GM19099 (cell line): Measurements from ENCODE around the gene ANK3.

Experiments used
- POLR2A ChIP-seq: IDR thresholded peaks from 3 replicates; pipeline ENCODE4 v1.6.1; 2011; ENCODE audit warnings: low read depth; ENCODE audit not compliant: insufficient read length; ENCODE audit errors: extremely low read depth

Gene ANK3

GRCh38 chr10:60389413-60390025 lies at the start of gene ANK3:
ANK3 (minus strand) TSS chr10:60389875; CDS start chr10:60389538, 337 bp downstream.
- no peak for TF ChIP-seq POLR2A

GRCh38 chr10:60434418-60435046 lies 44.9 kb upstream of the ANK3 start:
- no peak for TF ChIP-seq POLR2A

GRCh38 chr10:60433684-60434083 lies 44.0 kb upstream of the ANK3 start:
- no peak for TF ChIP-seq POLR2A

GRCh38 chr10:60430836-60431597 lies 41.3 kb upstream of the ANK3 start:
- no peak for TF ChIP-seq POLR2A

DNA sequence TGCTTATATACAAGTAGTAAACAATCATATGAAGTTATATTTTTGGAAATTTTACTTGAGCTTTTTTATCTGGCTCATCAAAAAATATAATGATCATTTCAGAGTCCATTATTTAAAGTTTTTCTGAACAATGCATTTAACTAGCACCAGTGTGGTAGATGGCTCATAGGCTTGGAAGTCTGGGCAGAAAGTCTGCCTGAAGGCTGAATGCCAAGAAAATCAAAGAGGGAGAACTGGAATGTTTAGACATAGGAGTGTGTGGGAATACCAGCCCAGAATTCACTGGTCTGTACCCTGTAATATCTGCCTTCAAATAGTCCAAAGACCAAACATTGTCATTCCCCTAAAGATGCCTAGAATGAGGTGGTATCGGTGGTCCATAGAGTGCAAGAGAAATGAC lies 40.3 kb upstream of the ANK3 start:
- no peak for TF ChIP-seq POLR2A

DNA sequence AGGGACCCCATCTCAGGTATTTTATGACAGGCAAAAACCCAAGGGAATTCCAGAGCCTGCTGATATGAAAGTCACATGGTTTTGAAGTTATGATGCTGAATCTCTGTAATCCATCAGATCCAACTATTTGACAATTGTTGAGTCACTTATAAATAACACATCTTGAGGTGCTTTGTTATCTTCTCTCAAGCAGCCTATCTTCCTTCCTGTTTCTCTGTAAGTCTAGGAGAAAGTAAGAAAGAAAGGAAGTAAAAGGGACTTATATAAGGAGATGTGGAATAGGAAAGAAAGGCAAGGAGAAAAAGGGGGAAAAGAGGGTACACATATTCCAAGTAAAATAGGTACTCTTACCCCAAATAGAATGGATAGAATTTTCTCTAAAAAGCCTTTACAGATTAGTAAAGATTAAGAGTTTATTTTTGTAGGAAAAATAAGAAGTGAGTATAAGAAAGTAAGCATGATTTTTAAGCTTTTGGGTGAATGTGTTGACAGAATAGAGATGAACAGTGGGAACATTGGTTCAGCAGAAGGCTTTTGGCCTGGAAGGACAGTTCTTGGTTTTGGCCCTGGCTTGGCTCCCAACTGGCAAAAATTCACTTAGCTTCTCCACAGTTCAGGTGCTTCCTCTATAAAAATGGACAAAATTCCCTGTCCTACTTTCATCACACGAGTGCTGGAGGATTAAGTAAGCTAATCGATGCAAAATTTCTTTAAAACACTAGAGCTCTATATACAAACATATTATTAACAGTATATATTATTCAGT lies 39.6 kb upstream of the ANK3 start:
- TF ChIP-seq POLR2A, result no peak

- no peak for TF ChIP-seq POLR2A
Measured at GRCh38 chr10:60428387-60428737, 38.7 kb upstream of the ANK3 start.

GRCh38 chr10:60427709-60428386 lies 38.2 kb upstream of the ANK3 start:
- TF ChIP-seq POLR2A, result no peak

- no peak for TF ChIP-seq POLR2A
Measured at GRCh38 chr10:60427148-60427547, 37.5 kb upstream of the ANK3 start.

- no peak for TF ChIP-seq POLR2A
Measured at GRCh38 chr10:60426425-60426824, 36.8 kb upstream of the ANK3 start.

- TF ChIP-seq POLR2A, result no peak
Measured at GRCh38 chr10:60425392-60426110, 35.9 kb upstream of the ANK3 start.

DNA sequence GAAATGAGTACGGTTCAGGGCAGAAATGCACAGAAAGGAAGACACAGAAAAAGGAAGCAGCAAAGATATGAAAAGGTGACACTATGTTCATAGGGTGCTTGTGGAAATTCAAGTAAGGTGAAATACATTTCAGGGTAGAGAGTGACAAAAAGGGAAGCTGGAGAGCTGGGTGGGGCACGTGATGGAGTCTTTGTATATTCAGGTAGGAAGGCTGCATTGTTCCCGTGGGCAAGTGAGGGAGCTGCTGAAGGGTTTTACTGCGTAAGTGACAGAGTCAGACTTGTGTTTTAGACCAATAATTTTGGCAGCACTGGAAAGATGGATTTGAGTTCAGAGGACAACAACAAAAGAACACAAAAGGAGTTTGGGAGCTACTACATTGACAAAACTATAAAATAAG lies 35.3 kb upstream of the ANK3 start:
- TF ChIP-seq POLR2A, result no peak

DNA sequence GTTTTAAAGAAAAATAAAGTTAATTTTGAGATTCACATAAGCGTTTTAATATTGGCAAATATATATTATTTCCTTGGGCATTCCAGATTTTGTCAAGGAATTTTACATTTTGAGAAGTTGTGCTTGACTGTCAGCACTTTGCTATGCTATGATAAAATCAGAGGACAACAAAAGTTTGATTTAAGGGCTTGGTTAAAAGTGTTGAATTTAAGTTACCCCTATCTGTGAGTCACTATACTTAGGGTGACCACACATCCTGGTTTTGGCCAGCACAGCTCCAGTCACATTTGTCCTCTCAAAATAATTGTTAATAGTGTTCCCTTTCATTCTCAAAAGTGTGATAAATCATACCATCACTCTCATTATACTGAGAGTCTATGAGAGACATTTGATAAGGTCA lies 34.2 kb upstream of the ANK3 start:
- TF ChIP-seq POLR2A, result no peak

DNA sequence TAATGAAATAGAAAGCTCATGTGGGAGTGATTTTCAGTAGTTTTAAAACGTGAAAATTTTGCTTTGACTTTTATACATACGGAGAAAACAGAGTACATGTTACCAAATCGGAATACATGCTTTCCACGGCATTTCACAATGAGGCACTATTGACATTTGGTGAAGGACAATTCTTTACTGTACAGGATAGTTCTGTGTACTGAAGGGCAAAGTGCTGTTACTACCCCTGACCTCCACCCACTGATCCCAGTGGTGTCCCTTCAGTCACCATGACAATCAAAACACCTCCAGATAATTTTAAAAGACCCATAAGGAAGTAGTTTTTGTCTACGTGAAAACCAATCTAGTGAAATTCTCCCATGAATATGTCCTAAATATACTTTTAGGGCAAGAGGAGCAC lies 33.1 kb upstream of the ANK3 start:
- no peak for TF ChIP-seq POLR2A

GRCh38 chr10:60420991-60421894 lies 31.6 kb upstream of the ANK3 start:
- no peak for TF ChIP-seq POLR2A
